GM21576 (cell line): ENCODE results near the gene OBSL1.

Source experiments
- ATAC-seq: cut with Tn5 transposase; IDR thresholded peaks from one replicate; pipeline ENCODE4 v1.9.1; 2021; ENCODE audit warnings: mild to moderate bottlenecking, moderate library complexity; ENCODE audit not compliant: unreplicated experiment

OBSL1 gene

GRCh38 chr2:219516888-219517287 is 54.5 kb downstream of the OBSL1 start:
- no peak for ATAC-seq

- ATAC-seq: no peak
Measured at GRCh38 chr2:219515874-219516629, 55.3 kb downstream of the OBSL1 start.

- ATAC-seq: no peak
Measured at GRCh38 chr2:219514836-219515235, 56.5 kb downstream of the OBSL1 start.

GRCh38 chr2:219514196-219514761 is 57.1 kb downstream of the OBSL1 start, which contains the start of gene ASIC4:
ASIC4 (plus strand) TSS chr2:219514482; CDS start chr2:219514725, 243 bp downstream.
- no peak for ATAC-seq

GRCh38 chr2:219513787-219514186 is 57.6 kb downstream of the OBSL1 start:
- ATAC-seq: no peak

- ATAC-seq: no peak
Measured at GRCh38 chr2:219512524-219513216, 58.7 kb downstream of the OBSL1 start.

- no peak for ATAC-seq
Measured at GRCh38 chr2:219511547-219512325, 59.6 kb downstream of the OBSL1 start.

GRCh38 chr2:219510512-219511135 is 60.7 kb downstream of the OBSL1 start:
- ATAC-seq: no peak

GRCh38 chr2:219509780-219510511 is 61.4 kb downstream of the OBSL1 start:
- ATAC-seq: peak; percentile 69

GRCh38 chr2:219508971-219509779 is 62.2 kb downstream of the OBSL1 start:
- peak; percentile 5 for ATAC-seq

GRCh38 chr2:219508444-219508734 is 63.0 kb downstream of the OBSL1 start:
- ATAC-seq: no peak

- no peak for ATAC-seq
Measured at GRCh38 chr2:219507581-219508443, 63.5 kb downstream of the OBSL1 start.

GRCh38 chr2:219506802-219507526 is 64.4 kb downstream of the OBSL1 start:
- no peak for ATAC-seq

GRCh38 chr2:219506153-219506801 is 65.1 kb downstream of the OBSL1 start:
- ATAC-seq: no peak

GRCh38 chr2:219505585-219505984 is 65.8 kb downstream of the OBSL1 start:
- ATAC-seq: no peak

- no peak for ATAC-seq
Measured at GRCh38 chr2:219502618-219503017, 68.7 kb downstream of the OBSL1 start.

GRCh38 chr2:219501849-219502248 is 69.5 kb downstream of the OBSL1 start:
- ATAC-seq: no peak
